H1 (cell line): Measurements from ENCODE around the gene KCNH4. TPM values are rescaled to one million over a fixed set of nuclear protein-coding genes. Genes with fewer than 3 reads are reported as not detected.

Experiments
- CTCF ChIA-PET: fragments of 300-600 bp; sonication (Branson Sonifier 250); formaldehyde crosslinking; loops from one replicate; lab custom pipeline; 2021; ENCODE audit not compliant: partially characterized antibody; lab: Charles Lee
- POLR2A ChIA-PET: fragments of 300-600 bp; sonication (Branson Sonifier 250); formaldehyde crosslinking; loops from one replicate; lab custom pipeline; 2021; ENCODE audit warnings: inconsistent platforms; ENCODE audit not compliant: partially characterized antibody; lab: Charles Lee
- DNase-seq, 2 experiments: peaks; one replicate each; pipeline versions ENCODE4 v3.0.0 to v3.0.0-alpha.2; 2010 to 2022; ENCODE audit warnings: low spot score in 2 of 2, low read depth in 1 of 2, mixed read lengths in 1 of 2
- FAIRE-seq: peaks from 2 replicates; lab custom pipeline; 2011; peaks lifted over from hg19 to GRCh38; lab: Jason Lieb, UNC
- H2AFZ ChIP-seq: 2 replicates; pipeline ENCODE4 v1.8.1; 2012; ENCODE audit warnings: low read length, inconsistent platforms
- H2AK5ac ChIP-seq: 2 replicates; pipeline ENCODE4 v1.6.1; 2013; ENCODE audit warnings: low read depth, low read length
- H2BK120ac ChIP-seq: replicated peaks from 2 replicates; pipeline ENCODE3; 2013; ENCODE audit warnings: low read depth, low read length, inconsistent platforms
- H2BK12ac ChIP-seq: 2 replicates; pipeline ENCODE4 v1.6.1; 2013; ENCODE audit warnings: low read depth, low read length
- H2BK15ac ChIP-seq: 2 replicates; pipeline ENCODE4 v1.6.1; 2013; ENCODE audit warnings: low read length
- H2BK20ac ChIP-seq: 2 replicates; pipeline ENCODE4 v1.6.1; 2013; ENCODE audit warnings: low read length
- H2BK5ac ChIP-seq: 2 replicates; pipeline ENCODE4 v1.6.1; 2013; ENCODE audit warnings: low read depth, low read length
- H3K14ac ChIP-seq: 2 replicates; pipeline ENCODE4 v1.6.1; 2013; ENCODE audit warnings: inconsistent platforms; ENCODE audit not compliant: insufficient read length
- H3K18ac ChIP-seq: 2 replicates; pipeline ENCODE4 v1.6.1; 2013; ENCODE audit warnings: low read length; ENCODE audit errors: extremely low read depth
- H3K23ac ChIP-seq: 2 replicates; pipeline ENCODE4 v1.6.1; 2013; ENCODE audit warnings: inconsistent platforms; ENCODE audit not compliant: insufficient read length
- H3K23me2 ChIP-seq: 2 replicates; pipeline ENCODE4 v1.6.1; 2013; ENCODE audit warnings: low read depth, low read length
- H3K27ac ChIP-seq: 2 replicates; pipeline ENCODE4 v1.6.1; 2011; ENCODE audit warnings: low read depth, low read length, inconsistent platforms
- H3K27me3 ChIP-seq, 4 experiments: replicated peaks in 1 of 4; 1 replicate in 1 of 4; 2 replicates in 3 of 4; pipeline versions ENCODE4 v1.6.1 to v1.8.1; 2011 to 2013; ENCODE audit warnings: low read length in 3 of 4, mild to moderate bottlenecking in 3 of 4, inconsistent platforms in 2 of 4, mixed read lengths in 2 of 4, moderate library complexity in 1 of 4; ENCODE audit not compliant: control insufficient read depth in 3 of 4, insufficient read depth in 3 of 4; ENCODE audit errors: extremely low read depth in 1 of 4
- H3K36me3 ChIP-seq, 4 experiments: 2 replicates each; pipeline versions ENCODE4 v1.6.1 to v1.8.1; 2011 to 2013; ENCODE audit warnings: mild to moderate bottlenecking in 4 of 4, low read length in 3 of 4, moderate library complexity in 2 of 4, control low read depth in 1 of 4, inconsistent platforms in 1 of 4; ENCODE audit not compliant: insufficient read depth in 4 of 4, control insufficient read depth in 2 of 4
- H3K4ac ChIP-seq: replicated peaks from 2 replicates; pipeline ENCODE3; 2013; ENCODE audit warnings: low read length, low read depth, mixed read lengths, inconsistent platforms; ENCODE audit not compliant: insufficient read length
- H3K4me1 ChIP-seq, 4 experiments: replicated peaks in 1 of 4; 1 replicate in 1 of 4; 2 replicates in 3 of 4; pipeline versions ENCODE4 v1.6.1 to v1.8.1; 2011 to 2013; ENCODE audit warnings: low read length in 3 of 4, inconsistent platforms in 2 of 4, mixed read lengths in 1 of 4; ENCODE audit not compliant: insufficient read depth in 4 of 4, control insufficient read depth in 3 of 4
- H3K4me2 ChIP-seq, 2 experiments: 2 replicates each; pipeline versions ENCODE4 v1.6.1 to v1.8.1; 2011 to 2013; ENCODE audit warnings: low read depth in 2 of 2, low read length in 2 of 2, control low read depth in 1 of 2, inconsistent platforms in 1 of 2, mild to moderate bottlenecking in 1 of 2; ENCODE audit not compliant: insufficient read depth in 1 of 2
- H3K4me3 ChIP-seq, 4 experiments: fragments of 200-600, 300-600 bp in 1 of 4; sonication (generic), shearing (Covaris generic), sonication (Bioruptor Twin) in 1 of 4; 2 replicates each; pipeline versions ENCODE4 v1.5.1 to v1.8.1; 2011 to 2016; ENCODE audit warnings: low read length in 4 of 4, low read depth in 3 of 4, control low read depth in 2 of 4, inconsistent platforms in 2 of 4, mild to moderate bottlenecking in 2 of 4, mixed read lengths in 1 of 4, moderate library complexity in 1 of 4; ENCODE audit not compliant: insufficient read depth in 2 of 4; ENCODE audit errors: extremely low read depth in 1 of 4
- H3K56ac ChIP-seq: replicated peaks from 2 replicates; pipeline ENCODE3; 2013; ENCODE audit warnings: low read depth, mild to moderate bottlenecking, mixed read lengths, low read length, inconsistent platforms; ENCODE audit not compliant: insufficient read length
- H3K79me1 ChIP-seq: 2 replicates; pipeline ENCODE4 v1.6.1; 2013; ENCODE audit warnings: low read depth, low read length, control low read depth
- H3K79me2 ChIP-seq, 2 experiments: 2 replicates each; pipeline versions ENCODE4 v1.6.1 to v1.8.1; 2012 to 2013; ENCODE audit warnings: low read length in 2 of 2, mild to moderate bottlenecking in 2 of 2, inconsistent platforms in 1 of 2; ENCODE audit not compliant: insufficient read depth in 2 of 2, control insufficient read depth in 1 of 2
- H3K9ac ChIP-seq, 4 experiments: replicated peaks in 1 of 4; 1 replicate in 1 of 4; 2 replicates in 3 of 4; pipeline versions ENCODE4 v1.6.1 to v1.8.1; 2011 to 2013; ENCODE audit warnings: low read depth in 3 of 4, low read length in 3 of 4, control low read depth in 2 of 4, mild to moderate bottlenecking in 2 of 4, moderate library complexity in 2 of 4, inconsistent platforms in 1 of 4; ENCODE audit errors: extremely low read depth in 1 of 4
- H3K9me3 ChIP-seq, 2 experiments: 2 replicates each; pipeline versions ENCODE4 v1.6.1 to v1.8.1; 2012 to 2013; ENCODE audit warnings: mild to moderate bottlenecking in 2 of 2, moderate library complexity in 2 of 2, control low read depth in 1 of 2, inconsistent platforms in 1 of 2, low read depth in 1 of 2, low read length in 1 of 2, mixed read lengths in 1 of 2; ENCODE audit not compliant: insufficient read depth in 2 of 2
- H4K20me1 ChIP-seq, 2 experiments: replicated peaks in 1 of 2; 2 replicates each; pipeline versions ENCODE3 to v1.8.1; 2011 to 2013; ENCODE audit warnings: inconsistent platforms in 2 of 2, low read length in 2 of 2, mild to moderate bottlenecking in 1 of 2; ENCODE audit not compliant: insufficient read depth in 2 of 2, control insufficient read depth in 1 of 2
- H4K5ac ChIP-seq: 2 replicates; pipeline ENCODE4 v1.6.1; 2013; ENCODE audit warnings: low read length, low read depth, mixed read lengths, inconsistent platforms; ENCODE audit not compliant: insufficient read length
- H4K8ac ChIP-seq: 2 replicates; pipeline ENCODE4 v1.8.0; 2013; ENCODE audit warnings: mild to moderate bottlenecking, moderate library complexity, low read length, inconsistent platforms; ENCODE audit not compliant: insufficient read depth; ENCODE audit errors: extremely low read depth
- H4K91ac ChIP-seq: replicated peaks from 2 replicates; pipeline ENCODE3; 2013; ENCODE audit warnings: low read length, mixed read lengths, inconsistent platforms; ENCODE audit not compliant: insufficient read length
- CBX8 ChIP-seq: fragments of 300-800, 300-1000 bp; sonication (generic); IDR thresholded peaks from 2 replicates; pipeline ENCODE4 v1.7.1; 2016; ENCODE audit warnings: low read depth, low read length, borderline replicate concordance
- CHD2 ChIP-seq: IDR thresholded peaks from 2 replicates; pipeline ENCODE4 v1.6.1; 2012; ENCODE audit warnings: low read length, improper control_type of control experiment
- EP300 ChIP-seq, 2 experiments: IDR thresholded peaks; 1 replicate in 1 of 2; 2 replicates in 1 of 2; pipeline ENCODE4 v1.6.1; 2011 to 2012; ENCODE audit warnings: low read depth in 2 of 2, low read length in 2 of 2, mild to moderate bottlenecking in 2 of 2, borderline replicate concordance in 1 of 2, inconsistent platforms in 1 of 2, moderate library complexity in 1 of 2
- HDAC2 ChIP-seq, 2 experiments: fragments of 300-600 bp in 1 of 2; sonication (generic) in 1 of 2; IDR thresholded peaks; 2 replicates each; pipeline ENCODE4 v1.6.1; 2011 to 2012; ENCODE audit warnings: low read depth in 2 of 2, low read length in 2 of 2, mild to moderate bottlenecking in 2 of 2, moderate library complexity in 2 of 2, borderline replicate concordance in 1 of 2, inconsistent platforms in 1 of 2
- JUN ChIP-seq: IDR thresholded peaks from 2 replicates; pipeline ENCODE4 v1.6.1; 2011; ENCODE audit warnings: low read depth, mild to moderate bottlenecking, improper control_type of control experiment, low read length
- MAX ChIP-seq: IDR thresholded peaks from 2 replicates; pipeline ENCODE4 v1.6.1; 2012; ENCODE audit warnings: inconsistent platforms
- SAP30 ChIP-seq: fragments of 300-600 bp; sonication (generic); IDR thresholded peaks from 2 replicates; pipeline ENCODE4 v1.7.1; 2012; ENCODE audit warnings: low read length, moderate library complexity, mild to moderate bottlenecking, inconsistent platforms; ENCODE audit not compliant: insufficient read depth, insufficient replicate concordance
- SP2 ChIP-seq: IDR thresholded peaks from 2 replicates; pipeline ENCODE4 v1.6.1; 2012; ENCODE audit warnings: mild to moderate bottlenecking, low read length, inconsistent platforms
- SP4 ChIP-seq: IDR thresholded peaks from 2 replicates; pipeline ENCODE4 v1.6.1; 2012; ENCODE audit warnings: low read length, inconsistent platforms
- YY1 ChIP-seq: IDR thresholded peaks from 2 replicates; pipeline ENCODE4 v1.6.1; 2011; ENCODE audit warnings: low read depth, mild to moderate bottlenecking, low read length
- WGBS, 2 experiments: shearing (Covaris generic) in 1 of 2; methylation state at CpG; one replicate each; pipeline versions ENCODE4 v1.1.6 to v1.1.7; 2013 to 2015; ENCODE audit warnings: low lambda C conversion rate in 2 of 2, mixed read lengths in 2 of 2, inconsistent platforms in 1 of 2, low coverage in 1 of 2, missing lambda C conversion rate in 1 of 2; ENCODE audit not compliant: insufficient replicate concordance in 2 of 2, insufficient coverage in 1 of 2, insufficient read length in 1 of 2; ENCODE audit errors: extremely low coverage in 1 of 2, missing lambda C conversion rate in 1 of 2; 5-methylcytosine and 5-hydroxymethylcytosine counted together
- polyA plus RNA-seq, 7 experiments: library from polyadenylated mRNA; depleted of rRNA in 3 of 7; stranded (reverse) in 5 of 7; unstranded in 2 of 7; fragments of >200 nt in 5 of 7; fragments of 200-250 nt in 2 of 7; gene quantifications; 1 replicate in 5 of 7; 2 replicates in 1 of 7; 4 replicates in 1 of 7; pipeline versions ENCODE4 v1.2.1 to v1.2.3, GENCODE V29; 2011 to 2013; ENCODE audit warnings: missing spikeins in 2 of 7, mixed read lengths in 2 of 7
- total RNA-seq: library from RNA; stranded (reverse); fragmentation: NEBNext Ultra II Directional; extraction: Animal tissue kit (Norgen Biotek cat#: 25700); gene quantifications from 2 replicates; pipeline ENCODE4 v1.2.1, GENCODE V29; 2021

Gene KCNH4
- total and polyA plus RNA-seq, 2 of the 8 experiments (the other 6 are each of a cell fraction or from before 2014, with no cell fraction given), result 0.44 to 0.47 TPM

GRCh38 chr17:42135664-42136653 lies 45.0 kb downstream of the KCNH4 start:
- no peak overlapping the region for H2BK120ac ChIP-seq
- 88% methylated on average over 15 of the region's 15 CpGs; no CpG with 5 or more reads in 1 of the 2 experiments for WGBS, 2 experiments
- no peak overlapping the region for H3K56ac ChIP-seq
- H3K79me1 ChIP-seq, result peaks cover 16% of the 10 kb centered on the region
- H2BK15ac ChIP-seq, result no peak overlapping the region
- no peak overlapping the region for H2BK5ac ChIP-seq
- H4K20me1 ChIP-seq, result peaks cover 2 to 16% of the 10 kb centered on the region in 2 experiments
- no peaks in the 10 kb centered on the region for H3K27me3 ChIP-seq
- H3K36me3 ChIP-seq, result peaks cover 0 to 6% (median 0%) of the 10 kb centered on the region in 4 experiments; a peak in 1 of 8 replicates
- no peak overlapping the region for H3K14ac ChIP-seq
- H3K27ac ChIP-seq, result no peak overlapping the region
- no peak overlapping the region for H3K23ac ChIP-seq
- H3K9me3 ChIP-seq, result no peaks in the 10 kb centered on the region
- no peak overlapping the region; a peak in 1 of 4 replicates for H3K4me2 ChIP-seq
- no peak overlapping the region for H3K4me3 ChIP-seq
- CTCF ChIA-PET, result interaction anchor here (0.6 to 11.7 kb wide), 15 partner anchors 9 to 381 kb away, joined by 3 to 97 read pairs (median 4); partner anchors contain the start of genes HSPB9, KAT2A and NKIRAS2
- POLR2A ChIA-PET, result interaction anchor here (1.1 to 1.8 kb wide), 4 partner anchors 11 to 16 kb away, joined by 3 to 7 read pairs (median 4); partner anchors contain the start of gene KAT2A
- peaks cover 0 to 6% (median under 1%) of the 10 kb centered on the region in 4 experiments; a peak in 3 of 7 replicates for H3K4me1 ChIP-seq
- no peak overlapping the region for H4K5ac ChIP-seq
- H3K79me2 ChIP-seq, result peaks cover 0 to 57% of the 10 kb centered on the region in 2 experiments; a peak in 2 of 4 replicates
- H3K9ac ChIP-seq, result no peak overlapping the region
- no peak overlapping the region for H2AK5ac ChIP-seq
- H4K8ac ChIP-seq, result no peak overlapping the region
- H2BK20ac ChIP-seq, result no peak overlapping the region
- H2AFZ ChIP-seq, result no peak overlapping the region
- no peak overlapping the region for H3K4ac ChIP-seq
- H2BK12ac ChIP-seq, result no peak overlapping the region
- DNase-seq (no peak), FAIRE-seq (no peak)
- H3K18ac ChIP-seq, result no peak overlapping the region
- no peak overlapping the region for H4K91ac ChIP-seq
- H3K23me2 ChIP-seq, result peaks cover 3% of the 10 kb centered on the region; the same call in 1 of the 2 replicates
- TF ChIP-seq CHD2 (no peak), JUN (no peak), HDAC2 (IDR thresholded peaks at IDR 0.05; ENCODE audit: borderline replicate concordance in 1 of 2, low read depth in 2 of 2, low read length in 2 of 2) (no peak), CBX8 (no peak), EP300 (IDR thresholded peaks at IDR 0.05; ENCODE audit: borderline replicate concordance in 1 of 2, low read depth in 2 of 2, low read length in 2 of 2) (no peak), SAP30 (no peak), SP2 (no peak), MAX (no peak), YY1 (no peak), SP4 (no peak)
